Activated T-helper 9 cell treated with anti-CD3 and anti-CD28 coated beads, Interleukin-2, amount 50 U/mL, for 16 hours (primary cell): ENCODE data around the gene PRPSAP2.
"Not testable (repeated sequence)": the region's sequence is repeated elsewhere in the genome, so short reads cannot be mapped to it uniquely, and the experiment has no call there.

Source experiments
- DNase-seq: peaks from one replicate; pipeline ENCODE4 v3.0.0-alpha.2; 2020; ENCODE audit warnings: low read depth

Gene PRPSAP2, protein sequence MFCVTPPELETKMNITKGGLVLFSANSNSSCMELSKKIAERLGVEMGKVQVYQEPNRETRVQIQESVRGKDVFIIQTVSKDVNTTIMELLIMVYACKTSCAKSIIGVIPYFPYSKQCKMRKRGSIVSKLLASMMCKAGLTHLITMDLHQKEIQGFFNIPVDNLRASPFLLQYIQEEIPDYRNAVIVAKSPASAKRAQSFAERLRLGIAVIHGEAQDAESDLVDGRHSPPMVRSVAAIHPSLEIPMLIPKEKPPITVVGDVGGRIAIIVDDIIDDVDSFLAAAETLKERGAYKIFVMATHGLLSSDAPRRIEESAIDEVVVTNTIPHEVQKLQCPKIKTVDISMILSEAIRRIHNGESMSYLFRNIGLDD

GRCh38 chr17:18857864-18858566, at the start of gene PRPSAP2:
PRPSAP2 (plus strand) TSS chr17:18858131; CDS start chr17:18865834, 7,703 bp downstream.
- DNase-seq = peak; percentile 91

DNA sequence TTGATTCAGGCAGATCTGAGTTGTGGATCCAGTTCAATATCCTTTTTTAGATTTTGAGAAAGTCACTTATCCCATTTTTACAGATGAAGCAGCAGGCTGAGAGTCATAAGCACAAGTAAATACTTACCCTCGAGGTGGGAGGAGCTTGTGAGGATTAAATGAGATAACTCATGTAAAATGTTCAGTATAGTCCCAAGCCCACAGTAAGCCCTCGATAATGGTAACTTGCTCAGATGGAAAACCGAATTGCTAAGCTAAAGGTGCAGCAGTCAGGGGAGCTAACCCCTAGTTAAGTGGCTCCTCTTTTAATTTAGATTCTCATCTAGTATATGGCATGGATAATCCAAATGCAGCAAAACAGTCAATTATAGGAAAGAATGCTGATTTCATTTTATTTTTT, 42.0 kb upstream of the PRPSAP2 start:
- DNase-seq = not testable (repeated sequence)

GRCh38 chr17:18816489-18817371, 41.2 kb upstream of the PRPSAP2 start:
- not testable (repeated sequence) for DNase-seq

GRCh38 chr17:18821430-18821829, 36.5 kb upstream of the PRPSAP2 start:
- not testable (repeated sequence) for DNase-seq

GRCh38 chr17:18827613-18828012, 30.3 kb upstream of the PRPSAP2 start:
- not testable (repeated sequence) for DNase-seq

DNA sequence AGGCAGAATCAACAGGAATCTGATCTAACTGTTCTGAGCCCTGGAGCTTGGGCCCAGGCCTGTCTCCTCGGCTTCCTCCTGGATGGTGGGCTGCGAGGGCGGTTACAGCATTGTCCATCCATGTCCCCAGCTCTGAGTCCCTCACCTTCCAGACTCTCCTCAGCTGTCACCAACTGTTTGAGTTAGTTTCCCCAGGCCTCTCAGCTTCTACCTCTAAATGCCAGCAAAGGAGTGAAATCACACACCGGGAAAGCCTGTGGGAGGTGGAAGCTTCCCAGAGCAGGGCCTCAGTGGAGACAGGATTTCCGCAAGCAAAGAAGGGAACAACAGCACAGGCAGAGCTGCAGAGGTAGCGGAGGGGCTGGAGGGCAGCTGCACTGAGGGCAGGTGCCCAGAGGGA, 9.4 kb upstream of the PRPSAP2 start:
- DNase-seq = no peak

GRCh38 chr17:18850679-18851078, 7.3 kb upstream of the PRPSAP2 start:
- DNase-seq = no peak

- no peak for DNase-seq
Observed at GRCh38 chr17:18851201-18851600, 6.7 kb upstream of the PRPSAP2 start.

- no peak for DNase-seq
Observed at GRCh38 chr17:18854956-18855355, 3.0 kb upstream of the PRPSAP2 start.

GRCh38 chr17:18855831-18856569, 1.9 kb upstream of the PRPSAP2 start:
- peak; percentile 79 for DNase-seq

DNA sequence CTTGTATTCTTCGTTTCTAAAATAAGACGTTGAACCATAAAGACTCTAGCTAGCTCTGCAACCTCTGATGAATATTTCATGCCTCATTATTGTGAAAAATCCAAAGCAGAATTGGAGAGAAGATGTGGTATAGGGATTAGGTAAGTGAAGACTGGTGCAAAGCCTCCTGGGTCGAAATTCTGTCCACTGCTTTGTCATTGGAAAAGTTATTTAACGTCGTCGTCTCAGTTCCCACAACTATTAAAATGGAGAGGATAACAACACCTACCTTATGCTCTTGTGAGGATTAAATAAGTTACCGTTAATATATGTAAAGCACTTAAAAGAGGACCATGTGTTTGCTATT, 1.4 kb upstream of the PRPSAP2 start:
- DNase-seq = no peak

GRCh38 chr17:18858567-18859245, 775 bp downstream of the PRPSAP2 start:
- no peak for DNase-seq

DNA sequence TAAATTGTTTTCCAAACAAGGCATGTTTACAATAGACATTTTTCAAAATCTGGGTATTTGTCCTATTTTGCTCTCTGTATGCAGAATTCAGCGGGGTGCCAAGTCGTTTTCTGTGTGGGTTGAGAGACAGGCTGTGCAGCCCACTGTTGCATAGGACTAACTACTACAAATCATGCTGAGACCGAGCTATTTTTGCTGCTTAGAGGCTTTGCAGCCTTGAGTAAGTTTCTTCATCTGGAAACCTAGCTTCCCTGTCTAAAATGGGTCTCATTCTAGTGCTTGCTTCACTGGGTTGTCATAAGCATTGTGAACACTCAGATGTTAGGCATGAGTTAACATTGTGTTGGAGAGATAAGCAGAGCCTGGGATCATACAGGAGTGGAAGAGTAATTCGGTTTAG, 1.3 kb downstream of the PRPSAP2 start:
- no peak for DNase-seq

GRCh38 chr17:18860161-18860972, 2.4 kb downstream of the PRPSAP2 start:
- DNase-seq = no peak

- DNase-seq = no peak
Observed at GRCh38 chr17:18862011-18862410, 4.1 kb downstream of the PRPSAP2 start.

- not testable (repeated sequence) for DNase-seq
Observed at GRCh38 chr17:18864996-18865395, 7.1 kb downstream of the PRPSAP2 start.

GRCh38 chr17:18866866-18867813, 9.2 kb downstream of the PRPSAP2 start:
- DNase-seq = no peak

- DNase-seq = no peak
Observed at GRCh38 chr17:18877104-18877645, 19.2 kb downstream of the PRPSAP2 start.

GRCh38 chr17:18888766-18889290, 30.9 kb downstream of the PRPSAP2 start:
- no peak for DNase-seq
